ENCODE data around the gene UGP2.

Gene UGP2

GRCh38 chr2:63866009-63866709 lies 24.5 kb downstream of the UGP2 start:
- no peak for DNase-seq

- no peak for DNase-seq
Measured at GRCh38 chr2:63870679-63871078, 29.0 kb downstream of the UGP2 start.

- no peak for DNase-seq
Measured at GRCh38 chr2:63871864-63872263, 30.2 kb downstream of the UGP2 start.

GRCh38 chr2:63872571-63873328 lies 31.1 kb downstream of the UGP2 start:
- DNase-seq = no peak

- DNase-seq = no peak
Measured at GRCh38 chr2:63874204-63875130, 32.8 kb downstream of the UGP2 start.

GRCh38 chr2:63875131-63875527 lies 33.4 kb downstream of the UGP2 start:
- DNase-seq = no peak

- DNase-seq = no peak
Measured at GRCh38 chr2:63875559-63876245, 34.0 kb downstream of the UGP2 start.

GRCh38 chr2:63876311-63876710 lies 34.6 kb downstream of the UGP2 start:
- no peak for DNase-seq

GRCh38 chr2:63878486-63878885 lies 36.8 kb downstream of the UGP2 start:
- no peak for DNase-seq

GRCh38 chr2:63879876-63880433 lies 38.3 kb downstream of the UGP2 start:
- no peak for DNase-seq

GRCh38 chr2:63880625-63881024 lies 38.9 kb downstream of the UGP2 start:
- no peak for DNase-seq

- no peak for DNase-seq
Measured at GRCh38 chr2:63881205-63881604, 39.5 kb downstream of the UGP2 start.

GRCh38 chr2:63882395-63883105 lies 40.9 kb downstream of the UGP2 start:
- DNase-seq = no peak

- no peak for DNase-seq
Measured at GRCh38 chr2:63886445-63886844, 44.7 kb downstream of the UGP2 start.

- no peak for DNase-seq
Measured at GRCh38 chr2:63888053-63888452, 46.4 kb downstream of the UGP2 start.

- DNase-seq = no peak
Measured at GRCh38 chr2:63888490-63889402, 47.0 kb downstream of the UGP2 start.

- no peak for DNase-seq
Measured at GRCh38 chr2:63890678-63891077, 49.0 kb downstream of the UGP2 start.

GRCh38 chr2:63891488-63892030 lies 49.9 kb downstream of the UGP2 start:
- DNase-seq = no peak

- no peak for DNase-seq
Measured at GRCh38 chr2:63893163-63893562, 51.5 kb downstream of the UGP2 start.

- no peak for DNase-seq
Measured at GRCh38 chr2:63894167-63894566, 52.5 kb downstream of the UGP2 start.
